ENCODE data around the gene NPTN.

The NPTN gene

GRCh38 chr15:73540161-73540560, 93.0 kb downstream of the NPTN start:
- H3K4me3 ChIP-seq (ENCODE audit: low read length), result no peak overlapping the region
- no peak overlapping the region for H3K27ac ChIP-seq (ENCODE audit: low read length)
- no peaks in the 10 kb centered on the region for H3K79me2 ChIP-seq (ENCODE audit: low read length)
- H2AFZ ChIP-seq (ENCODE audit: low read length), result no peak overlapping the region
- DNase-seq, result no peak
- H3K27me3 ChIP-seq (replicated peaks; ENCODE audit: insufficient read depth, low read length), result no peaks in the 10 kb centered on the region
- H3F3A ChIP-seq (ENCODE audit: insufficient read depth, low read length), result no peaks in the 10 kb centered on the region; the same call in 1 of the 2 replicates
- no peak overlapping the region for H3K4me2 ChIP-seq (ENCODE audit: low read depth, low read length)
- H3K4me1 ChIP-seq (ENCODE audit: low read length), result no peaks in the 10 kb centered on the region
- H3K9ac ChIP-seq (ENCODE audit: low read length), result no peak overlapping the region
- H3K9me2 ChIP-seq (replicated peaks; ENCODE audit: insufficient read depth, low read length), result no peaks in the 10 kb centered on the region
- TF ChIP-seq CTCF (IDR thresholded peaks at IDR 0.05; ENCODE audit: low read length) (no peak), EZH2phosphoT487 (IDR thresholded peaks at IDR 0.05; ENCODE audit: low read length) (no peak), EZH2 (optimal IDR thresholded peaks at IDR 0.05; ENCODE audit: low read depth, low read length) (no peak)
- H4K20me1 ChIP-seq (ENCODE audit: insufficient read depth, low read length), result no peaks in the 10 kb centered on the region
- H3K36me3 ChIP-seq (replicated peaks; ENCODE audit: insufficient read depth, low read length), result no peaks in the 10 kb centered on the region
- no peaks in the 10 kb centered on the region for H3K9me3 ChIP-seq (replicated peaks; ENCODE audit: insufficient read depth, low read length)

GRCh38 chr15:73539212-73540128, 93.7 kb downstream of the NPTN start:
- H3K27me3 ChIP-seq (replicated peaks; ENCODE audit: insufficient read depth, low read length), result no peaks in the 10 kb centered on the region
- H3K9me2 ChIP-seq (replicated peaks; ENCODE audit: insufficient read depth, low read length), result no peaks in the 10 kb centered on the region
- DNase-seq, result no peak
- H3K27ac ChIP-seq (ENCODE audit: low read length), result no peak overlapping the region
- no peaks in the 10 kb centered on the region for H3K79me2 ChIP-seq (ENCODE audit: low read length)
- no peaks in the 10 kb centered on the region for H3K9me3 ChIP-seq (replicated peaks; ENCODE audit: insufficient read depth, low read length)
- no peak overlapping the region for H2AFZ ChIP-seq (ENCODE audit: low read length)
- H3K9ac ChIP-seq (ENCODE audit: low read length), result no peak overlapping the region
- no peaks in the 10 kb centered on the region for H3K4me1 ChIP-seq (ENCODE audit: low read length)
- no peak overlapping the region for H3K4me3 ChIP-seq (ENCODE audit: low read length)
- no peaks in the 10 kb centered on the region for H4K20me1 ChIP-seq (ENCODE audit: insufficient read depth, low read length)
- no peaks in the 10 kb centered on the region; the same call in 1 of the 2 replicates for H3F3A ChIP-seq (ENCODE audit: insufficient read depth, low read length)
- H3K36me3 ChIP-seq (replicated peaks; ENCODE audit: insufficient read depth, low read length), result no peaks in the 10 kb centered on the region
- no peak overlapping the region for H3K4me2 ChIP-seq (ENCODE audit: low read depth, low read length)
- no peak for TF ChIP-seq EZH2phosphoT487 (IDR thresholded peaks at IDR 0.05; ENCODE audit: low read length)
- TF ChIP-seq CTCF (IDR thresholded peaks at IDR 0.05; ENCODE audit: low read length), result no peak
- no peak for TF ChIP-seq EZH2 (optimal IDR thresholded peaks at IDR 0.05; ENCODE audit: low read depth, low read length)

- Histone ChIP-seq H3K9ac (ENCODE audit: low read length) (no peak overlapping the region), H3K9me3 (replicated peaks; ENCODE audit: insufficient read depth, low read length) (no peaks in the 10 kb centered on the region), H3K27ac (ENCODE audit: low read length) (no peak overlapping the region), H4K20me1 (ENCODE audit: insufficient read depth, low read length) (no peaks in the 10 kb centered on the region), H3F3A (ENCODE audit: insufficient read depth, low read length) (no peaks in the 10 kb centered on the region; the same call in 1 of the 2 replicates), H3K4me3 (ENCODE audit: low read length) (no peak overlapping the region), H3K79me2 (ENCODE audit: low read length) (no peaks in the 10 kb centered on the region), H3K27me3 (replicated peaks; ENCODE audit: insufficient read depth, low read length) (no peaks in the 10 kb centered on the region), H3K36me3 (replicated peaks; ENCODE audit: insufficient read depth, low read length) (no peaks in the 10 kb centered on the region), H3K4me1 (ENCODE audit: low read length) (no peaks in the 10 kb centered on the region), H3K9me2 (replicated peaks; ENCODE audit: insufficient read depth, low read length) (no peaks in the 10 kb centered on the region), H3K4me2 (ENCODE audit: low read depth, low read length) (no peak overlapping the region), H2AFZ (ENCODE audit: low read length) (no peak overlapping the region)
- TF ChIP-seq EZH2phosphoT487 (IDR thresholded peaks at IDR 0.05; ENCODE audit: low read length) (no peak), CTCF (IDR thresholded peaks at IDR 0.05; ENCODE audit: low read length) (no peak), EZH2 (optimal IDR thresholded peaks at IDR 0.05; ENCODE audit: low read depth, low read length) (no peak)
- no peak for DNase-seq
Observed at GRCh38 chr15:73538563-73539211, 94.5 kb downstream of the NPTN start.
